Thyroid gland (tissue), 4 donors: ENCODE results near the gene ZNF791. TPM values are rescaled to one million over a fixed set of nuclear protein-coding genes. Genes with fewer than 3 reads are reported as not detected.
"Not testable (repeated sequence)": the region's sequence is repeated elsewhere in the genome, so short reads cannot be mapped to it uniquely, and the experiment has no call there.

ENCODE experiments used
- DNase-seq, 2 donors: peaks; one replicate each; pipeline ENCODE4 v3.0.0-alpha.2; 2019
- H3K27ac ChIP-seq, 3 donors: fragments of 200-600 bp; sonication (generic); 1 replicate in 2 of 3; 2 replicates in 1 of 3; pipeline ENCODE4 v1.5.1; 2016 to 2019; ENCODE audit warnings: mild to moderate bottlenecking in 1 of 3, moderate library complexity in 1 of 3
- H3K27me3 ChIP-seq: fragments of 200-600 bp; sonication (generic); one replicate; pipeline ENCODE4 v1.5.1; 2019
- H3K36me3 ChIP-seq, 2 donors: fragments of 200-600 bp; sonication (generic); one replicate each; pipeline ENCODE4 v1.5.1; 2016 to 2019
- H3K4me1 ChIP-seq, 2 donors: fragments of 200-600 bp; sonication (generic); one replicate each; pipeline ENCODE4 v1.5.1; 2017 to 2019
- H3K4me3 ChIP-seq, 3 donors: fragments of 200-600 bp; sonication (generic); replicated peaks in 1 of 3; 1 replicate in 2 of 3; 2 replicates in 1 of 3; pipeline ENCODE4 v1.5.1; 2016; ENCODE audit warnings: mild to moderate bottlenecking in 1 of 3
- H3K9me3 ChIP-seq: fragments of 200-600 bp; sonication (generic); one replicate; pipeline ENCODE4 v1.5.1; 2017
- CTCF ChIP-seq, 6 experiments: fragments of 200-600 bp in 3 of 6; fragments of 450-650 bp in 3 of 6; sonication (generic) in 3 of 6; IDR thresholded peaks; one replicate each; pipeline ENCODE4 v1.5.1; 2016 to 2019; ENCODE audit warnings: antibody characterized with exemption in 6 of 6, mild to moderate bottlenecking in 2 of 6, inconsistent platforms in 1 of 6, moderate library complexity in 1 of 6
- POLR2A ChIP-seq, 2 donors: fragments of 450-650 bp; IDR thresholded peaks; one replicate each; pipeline ENCODE4 v1.6.1; 2017; ENCODE audit warnings: antibody characterized with exemption in 2 of 2, mild to moderate bottlenecking in 2 of 2, moderate library complexity in 1 of 2
- WGBS, 2 donors: methylation state at CpG; one replicate each; pipeline ENCODE4 v1.1.5; 2017; 5-methylcytosine and 5-hydroxymethylcytosine counted together
- intact Hi-C: fragments of 100-400 bp; cut with DNase I; formaldehyde crosslinking; loops from one replicate; pipeline ENCODE4 v1.15.1; 2023
- total RNA-seq, 4 donors: library from RNA; depleted of rRNA; stranded (reverse); fragments of >200 nt; gene quantifications; one replicate each; pipeline ENCODE4 v1.2.3, GENCODE V29; 2016

The ZNF791 gene
- total RNA-seq, 4 donors from 2014 or later = 37.8 to 44.9 (median 39.5) TPM

GRCh38 chr19:12672744-12673143 is 62.0 kb downstream of the ZNF791 start:
- DNase-seq = no peak
- TF ChIP-seq CTCF (IDR thresholded peaks at IDR 0.05) (no peak), POLR2A (IDR thresholded peaks at IDR 0.05) (no peak)
- H3K27me3 ChIP-seq = no peaks in the 10 kb centered on the region
- H3K4me1 ChIP-seq = peaks cover 16 to 18% of the 10 kb centered on the region in 2 donors
- 92% methylated on average over 7 to 10 of the region's 10 CpGs for WGBS, 2 donors
- peaks cover 32 to 48% of the 10 kb centered on the region in 2 donors for H3K36me3 ChIP-seq
- H3K27ac ChIP-seq = no peak overlapping the region
- intact Hi-C loops = loop anchor here (10.0 kb wide), 1 partner anchor 172 kb away; no protein-coding TSS in a partner anchor
- no peaks in the 10 kb centered on the region for H3K9me3 ChIP-seq
- H3K4me3 ChIP-seq = no peak overlapping the region

GRCh38 chr19:12675399-12675798 is 64.7 kb downstream of the ZNF791 start:
- no peaks in the 10 kb centered on the region for H3K27me3 ChIP-seq
- H3K4me1 ChIP-seq = peaks cover 4 to 7% of the 10 kb centered on the region in 2 donors
- H3K4me3 ChIP-seq = no peak overlapping the region
- WGBS, 2 donors = 95 to 96% methylated on average over 7 to 10 of the region's 10 CpGs
- H3K27ac ChIP-seq = no peak overlapping the region
- H3K36me3 ChIP-seq = peaks cover 52 to 69% of the 10 kb centered on the region in 2 donors
- DNase-seq = no peak
- intact Hi-C loops = loop anchor here (2.0 to 10.0 kb wide), 2 partner anchors 113 to 169 kb away; no protein-coding TSS in a partner anchor
- no peaks in the 10 kb centered on the region for H3K9me3 ChIP-seq
- no peak for TF ChIP-seq CTCF (IDR thresholded peaks at IDR 0.05)
- no peak for TF ChIP-seq POLR2A (IDR thresholded peaks at IDR 0.05)

- no peaks in the 10 kb centered on the region for H3K27me3 ChIP-seq
- 92% methylated on average over 8 to 13 of the region's 15 CpGs for WGBS, 2 donors
- no peaks in the 10 kb centered on the region for H3K9me3 ChIP-seq
- no peak overlapping the region for H3K27ac ChIP-seq
- DNase-seq = no peak
- peaks cover 52 to 69% of the 10 kb centered on the region in 2 donors for H3K36me3 ChIP-seq
- TF ChIP-seq CTCF (IDR thresholded peaks at IDR 0.05) = no peak
- TF ChIP-seq POLR2A (IDR thresholded peaks at IDR 0.05) = no peak
- H3K4me3 ChIP-seq = no peak overlapping the region
- intact Hi-C loops = loop anchor here (2.0 to 10.0 kb wide), 2 partner anchors 113 to 169 kb away; no protein-coding TSS in a partner anchor
- H3K4me1 ChIP-seq = peaks cover 4 to 9% of the 10 kb centered on the region in 2 donors
These were observed 65.2 kb downstream of the ZNF791 start for GRCh38 chr19:12675940-12676339.

- intact Hi-C loops = loop anchor here (10.0 kb wide), 1 partner anchor 168 kb away; no protein-coding TSS in a partner anchor
- peak; percentile 82 to 88 for DNase-seq
- H3K9me3 ChIP-seq = no peaks in the 10 kb centered on the region
- no peaks in the 10 kb centered on the region for H3K27me3 ChIP-seq
- no peak overlapping the region for H3K27ac ChIP-seq
- peaks cover 52 to 69% of the 10 kb centered on the region in 2 donors for H3K36me3 ChIP-seq
- H3K4me3 ChIP-seq = no peak overlapping the region
- WGBS, 2 donors = 13 to 20% methylated on average over 3 to 4 of the region's 4 CpGs
- peaks cover 5 to 9% of the 10 kb centered on the region in 2 donors for H3K4me1 ChIP-seq
- peak; percentile 54 to 84 (median 73) for TF ChIP-seq CTCF (IDR thresholded peaks at IDR 0.05)
- TF ChIP-seq POLR2A (IDR thresholded peaks at IDR 0.05) = no peak
These were observed 65.7 kb downstream of the ZNF791 start for GRCh38 chr19:12676384-12676792.

- WGBS, 2 donors = 89 to 98% methylated on average over 10 of the region's 12 CpGs
- Histone ChIP-seq H3K4me3 (no peak overlapping the region), H3K4me1 (peaks cover 5 to 9% of the 10 kb centered on the region in 2 donors), H3K9me3 (no peaks in the 10 kb centered on the region), H3K36me3 (peaks cover 52 to 69% of the 10 kb centered on the region in 2 donors), H3K27me3 (no peaks in the 10 kb centered on the region), H3K27ac (no peak overlapping the region)
- TF ChIP-seq CTCF (IDR thresholded peaks at IDR 0.05) (no peak), POLR2A (IDR thresholded peaks at IDR 0.05) (no peak)
- DNase-seq = no peak
- intact Hi-C loops = loop anchor here (10.0 kb wide), 1 partner anchor 168 kb away; no protein-coding TSS in a partner anchor
These were observed 66.2 kb downstream of the ZNF791 start for GRCh38 chr19:12676928-12677327.

GRCh38 chr19:12678039-12678438 is 67.3 kb downstream of the ZNF791 start:
- not testable (repeated sequence) for H3K27me3 ChIP-seq, H3K4me1 ChIP-seq, DNase-seq, H3K27ac ChIP-seq, H3K4me3 ChIP-seq, H3K9me3 ChIP-seq
- H3K36me3 ChIP-seq = peaks cover 42 to 61% of the 10 kb centered on the region in 2 donors
- intact Hi-C loops = loop anchor here (10.0 kb wide), 1 partner anchor 167 kb away; no protein-coding TSS in a partner anchor
- 85 to 96% methylated on average over 5 of the region's 5 CpGs for WGBS, 2 donors
